Activated naive CD8-positive, alpha-beta T cell treated with anti-CD3 and anti-CD28 coated beads, Interleukin-2, amount 10 ng/mL, durations not matched to agents 7 days and 5 days (primary cell): Measurements from ENCODE around the gene KIF26A. TPM values are rescaled to one million over a fixed set of nuclear protein-coding genes. Genes with fewer than 3 reads are reported as not detected.

Experiments used
- ATAC-seq: fragments of 150-1000 bp; cut with Tn5 transposase; one replicate; pipeline ENCODE4 v1.10.0; 2021; ENCODE audit warnings: low read depth, moderate library complexity
- POLR2A ChIA-PET: fragments of 350-600 bp; sonication (Branson Sonifier 250); formaldehyde crosslinking; loops from one replicate; lab custom pipeline; 2021; ENCODE audit warnings: antibody characterized with exemption; lab: Charles Lee
- DNase-seq: peaks from one replicate; pipeline ENCODE4 v3.0.0; 2021
- H3K27ac Mint-ChIP-seq: one replicate; pipeline ENCODE4 v1.8.0; 2022; ENCODE audit warnings: mild to moderate bottlenecking, mixed read lengths
- H3K27me3 Mint-ChIP-seq: one replicate; pipeline ENCODE4 v1.8.0; 2022; ENCODE audit warnings: mild to moderate bottlenecking, moderate library complexity, mixed read lengths
- H3K36me3 Mint-ChIP-seq: one replicate; pipeline ENCODE4 v1.8.0; 2021; ENCODE audit warnings: mild to moderate bottlenecking, mixed read lengths
- H3K4me1 Mint-ChIP-seq: one replicate; pipeline ENCODE4 v1.8.0; 2021; ENCODE audit warnings: mixed read lengths
- H3K4me3 Mint-ChIP-seq: one replicate; pipeline ENCODE4 v1.8.0; 2022; ENCODE audit warnings: mild to moderate bottlenecking, moderate library complexity, mixed read lengths
- H3K9me3 Mint-ChIP-seq: one replicate; pipeline ENCODE4 v1.8.0; 2021; ENCODE audit warnings: mixed read lengths
- total RNA-seq, 2 experiments: library from RNA; stranded (reverse); gene quantifications; one replicate each; pipeline ENCODE4 v1.2.3, GENCODE V29; 2021

KIF26A gene
- total RNA-seq, 2 experiments from 2014 or later: 0.17 to 0.26 TPM

GRCh38 chr14:104216457-104216856 is 78.1 kb downstream of the KIF26A start:
- POLR2A ChIA-PET: no interaction called here
- Mint-ChIP-seq H3K9me3 (no peaks in the 10 kb centered on the region), H3K27me3 (peaks cover 8% of the 10 kb centered on the region), H3K27ac (no peak overlapping the region), H3K4me1 (no peaks in the 10 kb centered on the region), H3K36me3 (no peaks in the 10 kb centered on the region), H3K4me3 (no peak overlapping the region)
- no peak for DNase-seq
- no peak for ATAC-seq

- ATAC-seq (no peak), DNase-seq (no peak)
- H3K36me3 Mint-ChIP-seq: no peaks in the 10 kb centered on the region
- H3K27ac Mint-ChIP-seq: no peak overlapping the region
- H3K4me3 Mint-ChIP-seq: no peak overlapping the region
- H3K9me3 Mint-ChIP-seq: no peaks in the 10 kb centered on the region
- POLR2A ChIA-PET: no interaction called here
- H3K4me1 Mint-ChIP-seq: no peaks in the 10 kb centered on the region
- H3K27me3 Mint-ChIP-seq: peaks cover 11% of the 10 kb centered on the region
Measured at GRCh38 chr14:104217486-104218360, 79.3 kb downstream of the KIF26A start.

DNA sequence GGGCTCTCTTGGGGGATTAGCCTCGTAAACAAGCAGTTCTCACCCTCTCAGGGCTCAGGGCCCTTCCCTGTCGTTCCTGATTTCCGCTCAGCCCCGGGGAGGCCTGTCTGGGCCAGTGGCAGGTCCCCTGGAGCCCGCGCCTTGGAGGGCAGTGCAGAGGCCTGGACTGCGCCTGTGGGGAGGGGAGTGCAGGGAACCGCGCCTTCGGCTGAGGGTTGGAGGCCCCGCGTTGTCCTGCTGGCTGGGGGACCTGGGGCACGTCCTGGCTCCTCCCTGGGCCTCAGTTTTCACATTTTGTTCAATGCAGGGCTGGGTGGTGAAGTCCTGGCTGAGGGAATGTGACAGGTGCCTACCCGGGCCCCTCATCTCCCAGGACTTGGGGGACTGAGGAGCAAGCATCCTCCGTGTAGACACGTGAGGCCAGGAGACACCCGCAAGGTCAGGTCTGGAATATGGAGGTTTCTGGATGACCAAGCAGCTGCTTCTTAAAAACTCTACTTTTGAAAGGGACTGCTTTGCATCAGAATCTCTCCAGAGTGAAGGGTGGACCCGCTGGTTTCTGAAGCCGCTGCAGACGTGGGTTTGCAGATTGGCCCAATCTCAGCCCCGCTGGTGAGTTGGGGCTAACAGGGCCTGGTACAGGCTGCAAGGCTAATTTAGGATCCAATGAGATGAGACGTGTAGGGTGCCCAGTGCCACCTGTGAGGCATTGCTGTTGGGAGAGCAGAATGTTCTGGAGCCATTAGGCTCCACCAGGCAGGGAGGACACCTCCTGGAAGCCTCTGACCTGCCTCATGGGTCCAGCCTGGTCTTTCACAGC is 80.2 kb downstream of the KIF26A start:
- H3K27ac Mint-ChIP-seq: no peak overlapping the region
- POLR2A ChIA-PET: no interaction called here

DNA sequence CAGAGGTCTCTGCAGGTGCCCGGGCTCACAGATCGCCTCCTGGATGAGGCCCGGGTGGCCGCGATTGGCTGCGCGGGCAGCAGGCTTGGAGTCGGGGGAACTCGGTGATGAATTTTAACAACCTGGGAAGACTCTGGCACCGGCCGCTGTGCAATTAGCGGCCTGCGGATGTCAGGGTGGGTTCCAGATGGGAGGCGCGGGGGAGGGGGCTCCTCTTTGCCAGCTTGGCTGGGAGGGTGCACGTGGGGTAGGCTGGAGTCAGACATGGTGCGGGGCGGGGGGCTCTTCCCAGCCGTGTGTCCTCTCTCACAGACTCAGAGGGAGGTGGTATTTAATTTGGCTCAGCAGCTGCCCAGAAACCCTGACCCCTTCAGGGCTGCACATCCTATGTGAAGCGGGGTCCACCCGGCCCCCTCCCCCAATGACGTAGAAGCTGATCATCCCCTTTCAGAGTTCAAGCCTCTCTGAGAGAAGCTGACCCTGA is 81.4 kb downstream of the KIF26A start:
- POLR2A ChIA-PET: no interaction called here
- H3K4me3 Mint-ChIP-seq: no peak overlapping the region
- no peaks in the 10 kb centered on the region for H3K9me3 Mint-ChIP-seq
- H3K36me3 Mint-ChIP-seq: no peaks in the 10 kb centered on the region
- peaks cover 1% of the 10 kb centered on the region for H3K4me1 Mint-ChIP-seq
- no peak overlapping the region for H3K27ac Mint-ChIP-seq
- peaks cover 12% of the 10 kb centered on the region for H3K27me3 Mint-ChIP-seq
- DNase-seq (no peak), ATAC-seq (no peak)

More for the DNA sequence above, 80.2 kb downstream of the KIF26A start:
- ATAC-seq (no peak), DNase-seq (no peak)
- Mint-ChIP-seq H3K4me3 (no peak overlapping the region), H3K4me1 (no peaks in the 10 kb centered on the region), H3K36me3 (no peaks in the 10 kb centered on the region), H3K9me3 (no peaks in the 10 kb centered on the region), H3K27me3 (peaks cover 11% of the 10 kb centered on the region)

DNA sequence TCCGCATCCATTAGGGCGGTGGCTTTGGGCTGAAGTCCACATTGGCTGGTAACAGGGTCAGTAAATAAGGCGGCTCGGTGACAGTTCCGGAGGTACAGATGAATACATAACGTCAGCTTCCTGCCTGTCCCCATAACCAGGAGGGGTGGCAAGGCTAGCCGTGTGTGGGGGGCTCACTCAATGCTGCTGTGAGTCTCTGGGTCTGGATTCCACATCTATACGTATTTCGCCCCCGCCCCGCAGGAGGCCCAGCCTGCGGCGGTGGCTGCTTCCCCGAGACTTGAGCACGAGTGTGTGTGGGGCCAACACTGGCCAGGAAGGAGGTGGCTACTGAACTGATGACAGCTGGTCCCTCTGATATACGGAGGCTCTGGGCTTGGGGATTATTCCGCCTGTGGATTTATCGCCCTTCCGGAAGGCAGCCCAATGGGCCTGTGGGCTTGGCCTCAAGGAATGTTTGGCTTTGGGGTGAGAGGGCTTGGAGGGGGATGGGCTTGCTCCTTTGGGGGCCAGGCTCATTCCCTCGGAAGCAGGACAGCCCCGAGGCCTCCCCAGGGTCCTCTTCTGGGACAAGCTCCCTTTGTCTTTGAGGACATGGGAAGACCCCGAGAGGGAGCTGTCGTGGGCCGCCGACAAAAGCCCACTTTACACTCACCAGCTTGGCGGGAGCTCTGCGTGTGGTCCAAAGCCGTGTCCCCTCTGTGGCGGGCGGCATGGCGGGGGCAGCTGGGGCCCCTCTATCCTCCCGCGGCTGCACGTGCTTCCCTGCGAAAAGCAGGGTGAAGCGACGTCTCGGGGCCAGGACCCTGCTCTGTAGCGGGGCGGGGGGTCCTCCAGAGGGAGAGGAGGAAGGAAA is 82.1 kb downstream of the KIF26A start:
- POLR2A ChIA-PET: no interaction called here
- no peak overlapping the region for H3K27ac Mint-ChIP-seq
- H3K9me3 Mint-ChIP-seq: no peaks in the 10 kb centered on the region
- H3K4me3 Mint-ChIP-seq: no peak overlapping the region
- H3K4me1 Mint-ChIP-seq: peaks cover 1% of the 10 kb centered on the region
- ATAC-seq: no peak
- peak; percentile 23 for DNase-seq
- H3K27me3 Mint-ChIP-seq: peaks cover 12% of the 10 kb centered on the region
- no peaks in the 10 kb centered on the region for H3K36me3 Mint-ChIP-seq

- H3K27ac Mint-ChIP-seq: no peak overlapping the region
- DNase-seq (peak; percentile 23), ATAC-seq (no peak)
- H3K36me3 Mint-ChIP-seq: no peaks in the 10 kb centered on the region
- H3K9me3 Mint-ChIP-seq: no peaks in the 10 kb centered on the region
- peaks cover 12% of the 10 kb centered on the region for H3K27me3 Mint-ChIP-seq
- no peak overlapping the region for H3K4me3 Mint-ChIP-seq
- POLR2A ChIA-PET: no interaction called here
- peaks cover 1% of the 10 kb centered on the region for H3K4me1 Mint-ChIP-seq
Measured at GRCh38 chr14:104221071-104221625, 82.8 kb downstream of the KIF26A start.

- Mint-ChIP-seq H3K4me1 (peaks cover 4% of the 10 kb centered on the region), H3K4me3 (no peak overlapping the region), H3K27ac (no peak overlapping the region), H3K27me3 (peaks cover 12% of the 10 kb centered on the region), H3K9me3 (peaks cover 2% of the 10 kb centered on the region), H3K36me3 (no peaks in the 10 kb centered on the region)
- DNase-seq (peak; percentile 18), ATAC-seq (no peak)
- POLR2A ChIA-PET: no interaction called here
Measured at GRCh38 chr14:104221636-104222369, 83.4 kb downstream of the KIF26A start.

GRCh38 chr14:104222396-104223036 is 84.1 kb downstream of the KIF26A start:
- DNase-seq (no peak), ATAC-seq (no peak)
- peaks cover 7% of the 10 kb centered on the region for H3K4me1 Mint-ChIP-seq
- H3K9me3 Mint-ChIP-seq: peaks cover 2% of the 10 kb centered on the region
- no peaks in the 10 kb centered on the region for H3K36me3 Mint-ChIP-seq
- no peak overlapping the region for H3K4me3 Mint-ChIP-seq
- H3K27ac Mint-ChIP-seq: no peak overlapping the region
- H3K27me3 Mint-ChIP-seq: peaks cover 12% of the 10 kb centered on the region
- POLR2A ChIA-PET: no interaction called here

- Mint-ChIP-seq H3K27ac (no peak overlapping the region), H3K9me3 (peaks cover 5% of the 10 kb centered on the region), H3K4me3 (peak overlapping the region; percentile 44), H3K36me3 (peaks cover 3% of the 10 kb centered on the region), H3K4me1 (peaks cover 13% of the 10 kb centered on the region), H3K27me3 (peaks cover 12% of the 10 kb centered on the region)
- POLR2A ChIA-PET: no interaction called here
- ATAC-seq (no peak), DNase-seq (no peak)
Measured at GRCh38 chr14:104223101-104224041, 85.0 kb downstream of the KIF26A start.

DNA sequence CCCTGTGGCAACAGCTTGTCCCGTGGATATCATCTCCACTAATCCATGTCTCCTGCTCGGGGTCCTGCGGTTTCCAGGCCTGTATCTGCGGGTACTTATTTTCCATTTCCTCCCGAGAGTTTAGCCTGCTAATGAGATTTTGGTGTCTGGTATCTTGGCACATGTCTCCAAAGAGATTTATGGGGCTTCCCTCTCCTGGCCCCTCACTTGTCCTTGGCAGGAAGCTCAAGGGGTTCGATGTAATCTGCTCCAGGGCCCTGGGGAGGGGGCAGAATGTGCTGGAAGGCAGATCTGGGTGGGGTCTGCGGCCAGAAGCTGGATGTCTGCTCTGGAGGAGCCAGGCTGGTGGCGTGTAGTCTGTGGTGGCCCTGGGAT is 85.7 kb downstream of the KIF26A start:
- Mint-ChIP-seq H3K4me3 (peak overlapping the region; percentile 44), H3K36me3 (peaks cover 3% of the 10 kb centered on the region), H3K4me1 (peaks cover 13% of the 10 kb centered on the region), H3K27me3 (peaks cover 8% of the 10 kb centered on the region), H3K9me3 (peaks cover 5% of the 10 kb centered on the region), H3K27ac (no peak overlapping the region)
- POLR2A ChIA-PET: no interaction called here
- DNase-seq: no peak
- ATAC-seq: no peak
